HG03097 (cell line): Measurements from ENCODE around the gene OSBPL3.

Experiments
- ATAC-seq: cut with Tn5 transposase; IDR thresholded peaks from one replicate; pipeline ENCODE4 v1.9.1; 2021; ENCODE audit not compliant: unreplicated experiment, low FRiP score

Gene OSBPL3

GRCh38 chr7:24956021-24956420 lies 24.0 kb downstream of the OSBPL3 start:
- ATAC-seq = no peak

DNA sequence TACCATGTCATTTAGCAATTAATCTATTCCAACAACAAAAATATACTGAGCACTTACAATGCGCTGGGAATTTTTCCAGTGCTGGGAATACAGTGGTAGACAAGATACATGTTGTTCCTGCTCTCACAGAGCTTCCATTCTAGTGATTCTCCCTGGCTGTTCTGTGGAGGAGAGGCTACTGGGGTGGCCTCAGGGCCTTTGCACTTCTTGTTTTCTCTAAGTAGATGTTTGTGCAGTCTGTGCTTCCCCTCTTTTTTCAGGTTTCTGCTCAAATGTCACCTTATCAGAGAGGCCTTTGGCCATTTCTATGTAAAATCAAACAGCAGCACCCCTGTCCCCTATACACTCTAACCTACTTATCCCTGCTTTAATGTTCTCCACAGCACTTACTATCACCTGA lies 24.7 kb downstream of the OSBPL3 start:
- ATAC-seq = no peak

DNA sequence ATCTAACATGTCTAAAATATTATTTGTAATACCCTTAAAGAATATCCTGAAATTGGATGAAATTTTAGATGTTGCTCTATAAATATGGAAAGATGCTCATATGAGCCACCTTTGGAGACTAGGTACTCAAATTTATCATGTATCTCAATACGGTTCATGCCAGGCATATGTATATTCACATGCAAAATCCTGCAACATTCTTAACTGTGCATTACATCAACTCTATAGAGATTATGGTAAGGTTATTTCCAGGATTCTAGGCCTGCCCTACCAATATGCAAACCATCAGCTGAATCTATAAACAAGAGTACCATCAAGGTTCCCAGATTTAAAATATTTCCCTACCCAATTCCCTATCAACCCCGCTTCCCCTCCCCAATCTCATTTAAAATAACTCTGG lies 27.5 kb downstream of the OSBPL3 start:
- ATAC-seq = no peak

- no peak for ATAC-seq
Observed at GRCh38 chr7:24951441-24951980, 28.5 kb downstream of the OSBPL3 start.

DNA sequence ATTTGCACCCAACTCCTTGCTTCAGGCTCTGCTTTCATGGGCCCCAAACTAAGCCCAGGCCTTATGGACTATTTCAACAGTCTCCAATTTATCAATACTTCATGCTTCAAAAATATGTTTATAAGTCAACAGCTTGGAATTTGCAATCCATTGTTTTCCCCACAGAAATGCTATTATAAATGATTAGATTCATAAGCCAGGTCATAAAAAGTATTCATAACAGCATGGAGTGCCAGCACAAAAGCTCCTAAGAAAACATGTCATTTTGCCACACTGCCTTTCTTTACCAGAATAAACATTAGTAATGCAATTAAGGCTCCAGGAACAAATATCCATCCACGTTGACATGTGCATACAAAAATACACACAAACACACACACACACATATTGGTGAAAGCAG lies 30.1 kb downstream of the OSBPL3 start:
- no peak for ATAC-seq

- no peak for ATAC-seq
Observed at GRCh38 chr7:24948739-24949138, 31.2 kb downstream of the OSBPL3 start.

- ATAC-seq = no peak
Observed at GRCh38 chr7:24946467-24946866, 33.5 kb downstream of the OSBPL3 start.

GRCh38 chr7:24945899-24946298 lies 34.1 kb downstream of the OSBPL3 start:
- ATAC-seq = no peak

- no peak for ATAC-seq
Observed at GRCh38 chr7:24943096-24943948, 36.7 kb downstream of the OSBPL3 start.

DNA sequence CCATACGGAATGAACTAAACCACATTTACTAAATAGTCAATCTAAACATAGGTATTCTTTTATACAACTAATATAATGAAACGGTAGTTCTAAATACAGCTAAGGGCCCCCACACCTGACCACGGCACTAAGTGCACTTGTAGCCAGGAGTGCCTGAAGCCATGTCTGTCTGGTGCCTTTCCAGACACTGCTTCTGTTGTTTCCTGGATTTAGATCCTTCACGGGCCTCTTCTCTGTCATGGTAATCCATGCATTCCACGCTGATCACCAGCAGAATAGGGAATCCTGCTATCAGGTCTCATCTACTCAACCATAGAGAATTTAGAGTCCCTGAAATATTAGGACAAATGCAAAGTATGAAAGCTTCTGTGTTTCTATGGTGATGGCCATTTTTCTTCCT lies 37.8 kb downstream of the OSBPL3 start:
- ATAC-seq = no peak

GRCh38 chr7:24939416-24939815 lies 40.6 kb downstream of the OSBPL3 start:
- no peak for ATAC-seq

DNA sequence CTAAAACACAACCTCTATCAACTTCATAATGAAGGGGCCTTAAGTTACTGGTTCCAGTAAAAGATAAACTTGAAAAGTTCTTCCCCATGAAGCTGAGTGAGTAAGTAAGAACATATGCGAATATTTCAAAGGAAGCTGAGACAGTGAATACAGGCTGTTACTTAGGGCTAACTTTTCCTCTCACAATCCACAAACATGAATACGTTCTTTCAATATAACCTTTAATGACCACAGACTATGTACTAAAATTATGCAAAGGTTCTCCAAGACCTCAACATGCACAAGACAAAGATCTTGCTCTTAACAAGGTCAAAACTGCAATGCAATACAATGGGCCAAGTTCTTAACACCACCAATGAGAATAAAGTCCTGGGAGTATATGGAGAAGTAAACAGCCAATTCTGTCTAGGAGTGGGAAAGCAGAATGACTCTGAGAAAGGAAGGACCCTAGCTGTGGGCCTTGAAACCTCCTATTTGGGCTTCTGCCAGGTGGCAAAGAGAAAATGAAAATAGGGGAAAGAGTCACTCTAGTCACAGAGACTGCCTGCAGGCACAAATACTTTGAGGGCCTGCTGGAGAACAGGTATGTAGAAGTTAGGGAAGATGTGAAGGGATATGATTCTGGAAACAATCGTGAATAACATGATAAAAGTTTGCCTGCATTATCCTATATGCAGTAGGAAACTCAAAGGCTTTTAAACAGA lies 43.7 kb downstream of the OSBPL3 start:
- ATAC-seq = peak; percentile 63

GRCh38 chr7:24933298-24933697 lies 46.7 kb downstream of the OSBPL3 start:
- ATAC-seq = no peak

- ATAC-seq = no peak
Observed at GRCh38 chr7:24932815-24933214, 47.2 kb downstream of the OSBPL3 start.

- no peak for ATAC-seq
Observed at GRCh38 chr7:24932389-24932788, 47.6 kb downstream of the OSBPL3 start.

- no peak for ATAC-seq
Observed at GRCh38 chr7:24931844-24932243, 48.1 kb downstream of the OSBPL3 start.

DNA sequence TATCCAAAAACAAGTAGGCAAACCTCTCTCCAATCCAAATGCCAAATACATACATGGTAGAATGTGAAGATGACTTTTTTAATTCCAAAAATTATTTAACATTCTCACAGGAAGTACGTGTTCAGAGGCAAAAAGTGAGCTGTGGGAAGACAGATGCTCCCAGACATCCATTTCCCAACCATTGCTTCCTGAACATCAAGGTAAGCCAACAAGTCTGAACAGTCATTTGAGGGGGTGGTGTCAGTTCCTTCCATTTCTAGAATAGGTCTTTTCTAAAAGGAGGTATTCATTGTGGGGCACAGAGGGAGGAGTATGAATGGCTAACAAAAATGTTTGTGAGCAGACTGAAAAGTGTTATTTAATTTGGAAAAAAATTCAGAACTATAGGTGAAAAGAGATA lies 49.1 kb downstream of the OSBPL3 start:
- no peak for ATAC-seq

- ATAC-seq = no peak
Observed at GRCh38 chr7:24926623-24927524, 53.1 kb downstream of the OSBPL3 start.

DNA sequence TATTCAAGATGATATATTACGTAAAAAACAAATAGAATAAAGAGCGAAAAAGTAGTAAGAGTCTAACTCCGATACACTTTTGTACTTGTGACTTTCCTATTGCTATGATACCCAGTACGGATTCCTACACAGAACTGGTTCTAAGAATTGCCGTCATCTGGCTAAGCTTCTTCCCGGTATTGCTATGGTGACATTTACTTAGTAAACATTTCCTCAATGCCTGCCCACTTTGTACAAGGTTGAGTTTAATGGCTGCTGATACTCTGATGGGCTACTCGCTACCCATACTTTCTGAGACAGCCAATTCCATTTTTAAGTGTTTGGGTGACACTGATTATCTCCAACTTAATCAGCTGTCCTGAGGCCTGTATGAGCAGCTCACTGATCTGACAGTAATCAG lies 55.6 kb downstream of the OSBPL3 start:
- ATAC-seq = no peak

GRCh38 chr7:24923172-24923865 lies 56.7 kb downstream of the OSBPL3 start:
- ATAC-seq = no peak
